ENCODE data around the gene PDIA4. TPM values are rescaled to one million over a fixed set of nuclear protein-coding genes. Genes with fewer than 3 reads are reported as not detected.

Gene PDIA4
- total RNA-seq, 1 donor from 2014 or later, result 266 TPM

- H3K4me1 Mint-ChIP-seq (ENCODE audit: unreplicated experiment), result peaks cover 49% of the 10 kb centered on the region
- peaks cover 12% of the 10 kb centered on the region for H3K27me3 Mint-ChIP-seq (ENCODE audit: unreplicated experiment)
- peak overlapping the region; percentile 97 for H3K4me3 Mint-ChIP-seq (ENCODE audit: unreplicated experiment)
- H3K36me3 Mint-ChIP-seq (ENCODE audit: low read depth, unreplicated experiment), result peaks cover 8% of the 10 kb centered on the region
- H3K27ac Mint-ChIP-seq (ENCODE audit: unreplicated experiment), result peak overlapping the region; percentile 42
- no peaks in the 10 kb centered on the region for H3K9me3 Mint-ChIP-seq (ENCODE audit: unreplicated experiment)
- TF ChIP-seq CTCF (IDR thresholded peaks at IDR 0.05; ENCODE audit: unreplicated experiment), result no peak
- DNase-seq (ENCODE audit: low spot score), result no peak
These were observed 1.2 kb downstream of the PDIA4 start for GRCh38 chr7:149027055-149027454.

- TF ChIP-seq CTCF (IDR thresholded peaks at IDR 0.05; ENCODE audit: unreplicated experiment), result no peak
- no peak for DNase-seq (ENCODE audit: low spot score)
- Mint-ChIP-seq H3K36me3 (ENCODE audit: low read depth, unreplicated experiment) (peaks cover 16% of the 10 kb centered on the region), H3K4me3 (ENCODE audit: unreplicated experiment) (peak overlapping the region; percentile 58), H3K9me3 (ENCODE audit: unreplicated experiment) (no peaks in the 10 kb centered on the region), H3K4me1 (ENCODE audit: unreplicated experiment) (peaks cover 48% of the 10 kb centered on the region), H3K27me3 (ENCODE audit: unreplicated experiment) (peaks cover 7% of the 10 kb centered on the region), H3K27ac (ENCODE audit: unreplicated experiment) (peak overlapping the region; percentile 70)
These were observed 4.6 kb downstream of the PDIA4 start for GRCh38 chr7:149023662-149024061.

GRCh38 chr7:149022756-149023360 lies 5.4 kb downstream of the PDIA4 start:
- no peak for TF ChIP-seq CTCF (IDR thresholded peaks at IDR 0.05; ENCODE audit: unreplicated experiment)
- Mint-ChIP-seq H3K27me3 (ENCODE audit: unreplicated experiment) (peaks cover 7% of the 10 kb centered on the region), H3K4me1 (ENCODE audit: unreplicated experiment) (peaks cover 47% of the 10 kb centered on the region), H3K9me3 (ENCODE audit: unreplicated experiment) (no peaks in the 10 kb centered on the region), H3K36me3 (ENCODE audit: low read depth, unreplicated experiment) (peaks cover 16% of the 10 kb centered on the region), H3K27ac (ENCODE audit: unreplicated experiment) (peak overlapping the region; percentile 70), H3K4me3 (ENCODE audit: unreplicated experiment) (peak overlapping the region; percentile 58)
- no peak for DNase-seq (ENCODE audit: low spot score)

- DNase-seq (ENCODE audit: low spot score), result no peak
- Mint-ChIP-seq H3K27me3 (ENCODE audit: unreplicated experiment) (peaks cover 4% of the 10 kb centered on the region), H3K36me3 (ENCODE audit: low read depth, unreplicated experiment) (peaks cover 16% of the 10 kb centered on the region), H3K4me3 (ENCODE audit: unreplicated experiment) (no peak overlapping the region), H3K27ac (ENCODE audit: unreplicated experiment) (peak overlapping the region; percentile 19), H3K4me1 (ENCODE audit: unreplicated experiment) (peaks cover 35% of the 10 kb centered on the region), H3K9me3 (ENCODE audit: unreplicated experiment) (no peaks in the 10 kb centered on the region)
- no peak for TF ChIP-seq CTCF (IDR thresholded peaks at IDR 0.05; ENCODE audit: unreplicated experiment)
These were observed 6.6 kb downstream of the PDIA4 start for GRCh38 chr7:149021725-149022062.

GRCh38 chr7:149020483-149020882 lies 7.8 kb downstream of the PDIA4 start:
- no peak for DNase-seq (ENCODE audit: low spot score)
- no peak for TF ChIP-seq CTCF (IDR thresholded peaks at IDR 0.05; ENCODE audit: unreplicated experiment)
- Mint-ChIP-seq H3K27me3 (ENCODE audit: unreplicated experiment) (no peaks in the 10 kb centered on the region), H3K4me1 (ENCODE audit: unreplicated experiment) (peaks cover 28% of the 10 kb centered on the region), H3K27ac (ENCODE audit: unreplicated experiment) (peak overlapping the region; percentile 28), H3K36me3 (ENCODE audit: low read depth, unreplicated experiment) (peaks cover 14% of the 10 kb centered on the region), H3K4me3 (ENCODE audit: unreplicated experiment) (no peak overlapping the region), H3K9me3 (ENCODE audit: unreplicated experiment) (no peaks in the 10 kb centered on the region)
